LoVo (cell line): ENCODE measurements around the gene ZNF782.
A peak's percentile ranks its signal among the peaks of the same experiment; 100 is the strongest.
"Not testable (repeated sequence)": the region's sequence is repeated elsewhere in the genome, so short reads cannot be mapped to it uniquely, and the experiment has no call there.

Experiments
- DNase-seq: peaks from one replicate; pipeline ENCODE4 v3.0.0-alpha.2; 2016; ENCODE audit warnings: low spot score

Gene ZNF782

DNA sequence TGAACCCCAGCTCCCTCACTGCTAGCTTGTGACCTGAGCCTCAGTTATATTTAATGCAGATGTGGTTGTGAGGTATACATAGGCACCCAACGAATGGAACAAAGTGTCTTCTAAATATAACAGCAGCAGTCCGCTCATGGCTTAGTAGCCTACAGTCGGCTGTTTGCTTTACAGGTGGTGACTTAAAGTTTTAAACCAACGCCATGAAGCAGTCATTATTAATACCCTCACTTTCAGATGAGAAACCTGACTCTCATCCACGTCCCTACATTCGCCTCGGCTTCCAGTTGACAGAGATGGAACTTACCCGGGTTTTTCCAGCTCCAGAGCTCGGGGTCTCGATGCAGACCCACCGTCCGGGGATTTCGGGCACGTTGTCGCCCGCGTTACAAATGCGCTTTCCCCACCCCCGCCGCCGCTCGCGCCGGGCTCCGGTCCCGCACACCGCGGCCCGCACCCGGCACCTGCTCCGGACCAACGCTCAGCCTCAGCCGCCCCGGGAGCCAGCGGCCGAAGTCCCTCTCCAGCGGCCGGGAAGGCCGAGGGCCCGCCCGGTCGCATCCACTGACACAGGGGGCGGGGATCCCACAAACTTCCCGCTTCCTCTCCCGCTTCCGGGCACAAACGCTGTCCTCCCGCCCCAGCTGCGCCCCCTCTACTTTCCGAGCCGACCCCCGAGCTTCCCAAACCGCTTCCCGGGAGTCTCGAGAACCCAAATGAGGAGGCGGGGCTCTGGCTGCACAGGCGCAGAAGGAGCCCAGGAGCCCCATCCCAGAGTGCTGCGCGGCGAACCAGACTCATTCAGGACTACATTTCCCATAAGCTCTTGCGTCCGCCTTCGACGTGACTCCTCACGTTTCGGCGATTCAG lies at the start of gene ZNF782:
Gene ZNF782 (minus strand): TSS at position 734 of the 870 bp plus-strand sequence. CDS start 2,553 bp downstream, outside the sequence.
- DNase-seq: peak; percentile 95

DNA sequence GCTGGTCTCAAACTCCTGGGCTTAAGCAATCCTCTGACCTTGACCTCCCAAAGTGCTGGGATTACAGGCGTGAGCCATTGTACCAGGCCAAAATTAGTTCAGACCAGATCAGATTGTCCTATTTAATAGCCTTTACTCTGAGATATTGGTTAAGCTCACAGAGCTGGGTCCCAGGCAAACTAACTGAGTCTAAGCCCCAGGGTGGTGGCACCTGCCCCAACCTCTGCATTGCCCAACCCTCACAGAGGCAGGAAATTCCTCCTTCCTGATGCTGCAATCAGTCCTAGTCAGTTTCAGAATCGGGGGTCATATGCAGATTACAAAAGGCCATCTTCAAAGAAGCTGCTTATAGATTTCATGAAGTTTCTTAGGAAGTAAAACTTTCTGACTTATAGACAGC lies 45.7 kb upstream of the ZNF782 start:
- DNase-seq: not testable (repeated sequence)

DNA sequence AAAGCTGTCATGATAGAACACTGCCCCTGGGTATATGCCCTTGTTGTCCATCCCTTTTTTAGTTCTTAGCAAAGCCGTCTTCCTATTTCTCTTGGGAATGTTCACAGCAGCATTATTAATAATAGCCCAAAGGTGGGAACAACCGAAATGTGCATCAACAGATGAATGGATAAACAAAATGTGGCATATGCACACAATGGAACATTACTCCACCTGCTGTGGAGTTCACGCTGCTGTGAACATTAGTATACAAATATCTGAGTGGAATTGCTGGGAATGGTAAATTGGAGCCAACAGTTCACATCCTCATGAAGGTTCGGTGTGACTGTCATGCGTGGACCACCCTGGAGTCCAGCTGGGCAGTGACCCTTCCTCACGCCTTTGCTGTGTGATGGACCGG lies 37.8 kb upstream of the ZNF782 start:
- DNase-seq: no peak

DNA sequence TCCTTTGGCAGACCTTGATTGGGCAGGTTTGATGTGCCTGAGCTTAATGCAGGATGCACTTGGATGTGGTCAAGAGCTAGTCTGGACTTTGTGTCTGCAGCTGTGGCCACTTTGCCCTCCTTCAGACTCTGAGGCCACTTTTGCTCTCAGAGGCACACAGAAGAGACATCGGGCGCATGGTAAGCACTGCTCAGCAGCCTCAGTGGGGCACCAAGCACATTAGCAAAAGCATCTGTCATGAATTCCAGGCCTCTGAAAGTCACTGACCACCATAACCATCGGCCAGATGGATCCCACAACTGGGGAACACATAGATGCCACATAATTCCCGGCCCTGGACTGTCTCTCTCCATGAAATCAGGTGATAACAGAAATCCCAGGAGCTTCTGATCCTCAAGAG lies 34.3 kb upstream of the ZNF782 start:
- no peak for DNase-seq

DNA sequence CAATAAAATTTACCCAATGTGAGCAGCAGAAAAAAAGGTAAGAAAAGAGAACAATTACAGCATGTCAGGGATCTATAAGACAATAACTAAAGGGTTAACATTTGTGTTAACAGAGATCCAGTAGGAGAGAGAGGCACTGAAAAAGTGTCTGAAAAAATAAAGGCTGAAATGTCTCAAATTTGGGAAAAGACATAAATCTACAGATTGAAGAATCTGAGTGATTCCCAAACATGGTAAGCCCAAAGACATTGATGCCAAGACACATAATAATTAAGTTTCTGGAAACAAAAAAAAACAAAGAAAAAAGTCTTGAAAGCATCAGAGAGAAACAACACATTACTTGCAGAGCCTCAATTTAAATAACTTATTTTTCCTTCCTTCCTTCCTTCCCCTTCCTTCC lies 31.1 kb upstream of the ZNF782 start:
- no peak for DNase-seq

DNA sequence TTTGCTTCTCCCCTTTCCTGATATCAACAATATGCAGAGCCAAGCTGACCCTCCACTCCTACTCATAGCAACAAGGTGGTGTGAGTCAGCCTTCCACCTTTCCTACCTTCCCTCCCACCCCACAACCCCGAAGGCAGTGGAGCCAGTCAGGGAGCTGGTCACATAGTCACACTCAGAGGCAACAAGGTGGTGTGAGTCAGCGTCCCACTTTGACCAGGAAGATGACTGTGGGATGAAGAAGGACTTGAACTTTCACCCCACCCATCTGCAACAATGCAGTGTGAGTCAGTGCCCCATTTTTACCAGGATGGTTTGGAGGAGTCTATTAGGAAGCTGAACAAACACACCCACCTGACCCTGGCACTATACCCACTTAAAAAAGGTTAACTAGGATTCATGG lies 30.1 kb upstream of the ZNF782 start:
- DNase-seq: peak; percentile 86

DNA sequence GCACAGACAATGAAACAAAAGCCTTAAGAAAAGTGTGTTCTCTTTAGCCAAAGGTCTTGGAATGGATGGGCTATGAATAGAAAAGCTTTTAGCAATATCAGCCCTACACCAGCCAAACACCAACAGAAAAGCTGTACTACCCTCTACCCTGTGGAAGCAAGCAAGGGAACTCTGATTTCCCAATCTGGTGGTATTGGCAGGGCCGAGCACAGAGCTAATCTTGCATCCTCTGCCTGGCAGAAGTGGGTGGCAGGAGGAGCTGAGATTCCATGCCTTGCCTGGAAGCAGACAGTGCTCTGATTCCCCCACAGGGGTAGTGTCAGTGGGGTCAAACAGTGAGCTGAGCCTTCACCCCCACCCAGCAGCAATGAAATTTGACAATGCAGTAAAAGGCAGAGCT lies 29.6 kb upstream of the ZNF782 start:
- no peak for DNase-seq

DNA sequence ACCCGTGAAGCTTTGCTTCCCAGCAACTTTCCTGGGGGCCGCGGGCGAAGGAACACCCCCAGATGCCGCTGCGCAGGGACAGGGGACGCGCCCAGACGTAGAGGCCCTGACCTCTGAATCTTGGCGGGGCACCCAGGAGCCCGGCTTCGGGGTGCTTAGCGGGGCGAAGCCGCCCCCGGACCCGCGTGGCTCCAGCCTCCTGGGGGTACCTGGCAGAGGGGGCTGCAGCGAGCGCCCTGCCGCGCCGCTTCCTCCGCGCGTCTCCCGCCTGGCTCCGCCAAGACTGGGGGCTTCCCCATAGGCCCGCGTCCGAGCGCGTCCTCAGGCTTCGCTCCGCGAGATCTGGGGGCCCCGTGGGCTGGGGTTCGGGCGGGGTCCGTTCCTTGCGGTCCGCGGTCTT lies 23.0 kb upstream of the ZNF782 start:
- no peak for DNase-seq

DNA sequence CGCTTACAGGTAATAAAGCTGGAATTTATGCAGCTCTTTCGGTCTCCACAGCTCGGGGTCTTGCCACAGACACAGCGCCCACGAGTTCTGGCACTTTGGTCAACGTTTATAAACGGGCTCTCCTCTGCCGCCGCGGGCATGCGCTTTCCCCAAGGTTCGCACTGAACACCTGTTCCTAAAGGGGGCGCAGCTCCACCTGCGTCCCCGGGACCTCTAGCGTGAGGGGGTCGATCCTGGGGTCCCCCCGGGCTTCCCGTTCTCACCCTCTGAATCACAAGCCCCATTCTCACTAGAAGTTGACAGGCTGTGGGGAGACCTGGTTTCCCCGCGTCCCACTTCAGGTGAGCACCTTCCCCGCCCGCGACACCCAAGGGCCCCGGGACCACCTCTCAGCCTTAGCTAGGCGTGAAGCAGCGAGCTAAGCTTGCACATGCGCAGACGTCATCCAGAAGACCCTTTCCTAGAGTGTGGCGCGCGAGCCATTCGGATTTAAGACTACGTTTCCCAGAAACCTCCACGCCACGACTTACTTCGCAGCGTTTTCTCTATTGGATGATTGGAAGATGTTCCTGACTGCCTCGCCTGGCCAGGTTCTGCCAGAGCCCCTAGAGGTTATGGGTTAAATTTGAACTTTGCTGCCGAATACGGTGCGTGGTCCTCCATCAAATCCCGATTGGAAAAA lies 21.3 kb upstream of the ZNF782 start:
- peak; percentile 94 for DNase-seq

DNA sequence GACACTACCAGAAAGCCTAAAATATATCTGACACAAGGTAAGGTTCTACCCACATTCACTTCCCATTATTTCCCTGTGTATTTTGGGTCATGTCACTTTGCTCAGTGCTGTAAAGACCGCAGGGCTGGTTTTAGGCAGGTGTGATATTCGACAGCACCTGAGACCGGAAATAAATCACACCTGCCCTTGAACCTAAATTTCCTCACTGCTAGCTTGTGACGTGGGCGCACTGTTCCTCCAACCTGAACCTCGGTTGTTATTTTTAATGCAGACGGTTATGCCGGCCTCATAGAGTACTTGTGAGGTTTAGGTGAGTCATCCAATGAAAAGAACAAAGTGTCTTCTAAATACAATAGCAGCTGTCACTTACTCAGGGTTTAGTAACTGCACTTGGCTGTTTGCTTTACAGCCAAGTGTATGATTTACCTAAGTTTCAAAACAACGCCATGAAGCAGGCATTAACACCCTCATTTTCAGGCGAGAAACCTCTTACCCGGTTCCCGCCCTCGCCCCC lies 20.7 kb upstream of the ZNF782 start:
- DNase-seq: peak; percentile 70

DNA sequence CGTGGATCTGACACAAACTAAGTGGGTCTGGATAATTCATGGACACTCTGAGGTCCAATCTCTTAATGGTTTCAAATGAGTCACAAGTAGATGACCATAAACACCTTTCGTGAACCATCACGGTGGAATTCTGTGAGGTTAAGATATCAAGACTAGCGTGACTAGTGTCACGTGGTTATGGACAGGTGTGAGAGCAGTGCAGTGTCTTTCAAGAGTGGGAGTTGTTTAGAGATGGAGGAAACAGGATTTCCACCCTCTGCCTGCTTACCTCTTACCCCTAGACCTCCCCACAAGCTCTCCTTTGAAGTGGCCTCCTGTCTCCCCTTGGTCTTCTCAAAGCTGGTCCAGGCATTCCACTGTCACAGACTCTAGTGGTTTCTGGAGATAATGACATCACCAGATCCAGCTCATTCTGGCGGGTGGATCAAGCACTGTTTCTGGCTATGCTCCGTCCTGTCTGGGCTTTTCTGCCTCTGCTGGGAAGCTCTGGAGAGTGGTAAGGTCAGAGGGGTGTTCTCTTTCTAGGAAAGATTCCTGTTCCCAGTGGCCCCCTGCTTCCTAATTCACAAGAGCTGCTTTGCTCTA lies 20.0 kb upstream of the ZNF782 start:
- no peak for DNase-seq

DNA sequence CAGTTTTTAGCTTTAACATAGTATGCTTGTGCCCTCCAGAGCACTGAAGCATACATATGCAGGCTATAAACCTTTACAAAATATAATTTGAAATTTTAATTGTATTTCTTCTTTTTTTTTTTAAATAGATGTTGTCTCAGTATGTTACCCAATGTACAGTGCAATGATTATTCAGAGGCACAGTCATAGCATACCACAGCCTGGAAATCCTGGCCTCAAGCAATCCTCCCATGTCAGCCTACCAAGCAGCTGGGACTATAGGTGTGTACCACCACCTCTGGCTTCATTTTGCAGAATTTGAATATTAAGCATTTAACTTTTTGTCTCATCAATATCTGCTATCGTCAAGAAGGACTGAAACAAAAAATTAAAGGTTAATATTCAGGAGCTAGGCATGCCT lies 16.9 kb upstream of the ZNF782 start:
- no peak for DNase-seq

DNA sequence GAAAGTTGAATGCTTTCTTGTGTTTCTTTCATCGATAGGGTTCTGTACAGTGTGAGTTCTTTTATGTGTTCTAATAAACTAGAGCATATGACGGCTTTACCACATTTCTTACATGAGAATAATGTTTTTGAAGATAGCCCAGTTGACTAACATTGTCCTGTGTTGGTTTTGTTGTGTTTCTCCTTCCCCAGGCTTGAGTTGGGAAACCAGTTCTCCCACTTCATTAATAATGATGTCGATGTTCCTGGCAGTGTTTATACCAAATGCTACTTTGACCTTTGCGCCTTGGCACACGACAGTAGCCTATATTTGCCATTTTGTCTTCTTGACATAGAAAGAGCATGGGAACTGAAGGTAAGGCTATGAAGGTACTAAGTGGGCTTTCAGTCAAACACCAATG lies 14.4 kb upstream of the ZNF782 start:
- peak; percentile 47 for DNase-seq

DNA sequence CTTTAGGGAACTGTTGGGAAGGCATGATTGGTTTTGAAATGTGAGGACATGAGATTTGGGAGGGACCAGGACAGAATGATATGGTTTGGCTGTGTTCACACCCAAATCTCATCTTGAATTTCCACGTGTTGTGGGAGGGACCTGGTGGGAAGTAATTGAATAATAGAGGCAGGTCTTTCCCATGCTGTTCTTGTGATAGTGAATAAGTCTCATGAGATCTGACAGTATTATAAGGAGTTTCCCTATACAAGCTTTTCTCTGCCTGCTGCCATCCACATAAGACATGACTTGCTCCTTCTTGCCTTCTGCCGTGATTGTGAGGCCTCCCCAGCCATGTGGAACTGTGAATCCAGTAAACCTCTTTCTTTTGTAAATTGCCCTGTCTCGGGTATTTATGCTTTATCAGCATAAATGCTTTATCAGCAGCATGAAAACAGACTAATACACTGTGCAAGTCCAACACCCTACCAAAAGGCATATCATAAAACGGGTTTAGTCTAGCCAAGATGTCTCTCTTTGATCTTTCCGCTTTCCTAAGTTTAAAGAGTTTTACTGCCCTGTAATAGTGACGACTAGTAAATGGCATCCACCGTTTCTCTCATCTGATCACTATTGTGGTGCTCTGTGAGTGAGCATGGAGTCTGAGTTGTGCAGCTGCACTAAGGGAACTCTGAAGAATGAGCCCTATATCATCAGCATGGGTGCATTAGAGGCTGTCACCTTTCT lies 12.9 kb upstream of the ZNF782 start:
- peak; percentile 18 for DNase-seq

DNA sequence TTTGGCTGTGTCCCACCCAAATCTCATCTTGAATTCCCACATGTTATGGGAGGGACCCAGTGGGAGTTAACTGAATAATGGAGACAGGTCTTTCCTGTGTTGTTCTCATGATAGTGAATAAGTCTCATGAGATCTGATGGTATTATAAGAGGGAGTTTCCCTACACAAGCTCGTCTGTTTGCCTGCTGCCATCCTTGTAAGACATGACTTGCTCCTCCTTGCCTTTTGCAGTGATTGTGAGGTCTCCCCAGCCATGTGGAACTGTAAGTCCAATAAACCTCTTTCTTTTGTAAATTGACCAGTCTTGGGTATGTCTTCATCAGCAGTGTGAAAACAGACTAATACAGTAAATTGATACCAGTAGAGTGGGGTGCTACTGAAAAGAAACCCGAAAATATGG lies 10.9 kb upstream of the ZNF782 start:
- not testable (repeated sequence) for DNase-seq

DNA sequence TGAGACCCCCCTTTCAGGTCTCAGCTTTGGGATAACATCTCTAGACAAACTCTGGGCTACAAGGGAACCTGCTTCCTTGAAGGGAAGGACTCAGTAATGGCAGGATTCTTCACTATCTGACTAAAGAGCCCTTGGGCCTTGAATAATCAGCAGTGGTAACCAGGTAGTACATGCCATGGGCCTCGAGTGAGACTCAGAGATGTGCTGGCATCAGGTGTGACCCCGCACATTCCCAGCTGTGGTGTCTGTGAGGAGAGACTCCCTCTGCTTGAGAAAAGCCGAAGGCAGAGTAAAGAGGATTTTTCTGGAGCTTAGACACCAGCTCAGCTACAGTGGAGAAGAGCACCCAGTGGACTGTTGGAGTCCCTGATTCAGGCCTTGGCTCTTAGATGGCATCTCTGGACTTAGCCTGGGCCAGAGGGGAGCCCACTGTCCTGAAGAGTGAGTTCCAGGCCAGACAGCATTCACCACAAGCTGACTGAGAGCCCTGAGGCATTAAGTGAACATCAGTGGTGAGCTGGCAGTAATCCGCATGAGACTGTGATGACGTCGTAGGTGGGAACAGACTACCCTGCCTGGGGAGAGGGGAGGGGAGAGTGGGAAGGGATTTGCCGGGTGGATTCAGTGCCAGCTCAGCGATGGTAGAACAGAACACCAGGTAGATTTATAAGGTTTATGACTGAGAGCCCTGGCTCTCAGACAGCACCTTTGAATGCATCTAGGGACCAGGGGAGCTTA lies 5.3 kb upstream of the ZNF782 start:
- no peak for DNase-seq

DNA sequence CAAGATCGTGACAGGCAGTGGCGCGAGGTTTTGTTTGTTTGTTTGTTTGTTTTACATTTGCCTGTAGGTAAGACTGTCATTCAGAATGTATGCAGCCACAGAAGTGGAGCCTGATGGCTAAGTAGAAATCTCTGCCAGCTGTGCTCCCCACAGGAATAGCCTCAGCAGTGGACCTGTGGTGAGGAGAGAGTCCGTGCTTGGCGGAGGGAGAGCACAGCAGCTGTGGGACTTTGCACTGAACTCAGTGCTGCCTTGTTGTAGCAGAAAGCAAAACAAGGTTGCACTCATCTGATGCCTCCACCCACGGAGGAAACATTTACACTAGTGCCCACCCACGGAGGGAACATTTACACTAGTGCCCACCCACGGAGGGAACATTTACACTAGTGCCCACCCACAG lies 4.4 kb upstream of the ZNF782 start:
- no peak for DNase-seq

DNA sequence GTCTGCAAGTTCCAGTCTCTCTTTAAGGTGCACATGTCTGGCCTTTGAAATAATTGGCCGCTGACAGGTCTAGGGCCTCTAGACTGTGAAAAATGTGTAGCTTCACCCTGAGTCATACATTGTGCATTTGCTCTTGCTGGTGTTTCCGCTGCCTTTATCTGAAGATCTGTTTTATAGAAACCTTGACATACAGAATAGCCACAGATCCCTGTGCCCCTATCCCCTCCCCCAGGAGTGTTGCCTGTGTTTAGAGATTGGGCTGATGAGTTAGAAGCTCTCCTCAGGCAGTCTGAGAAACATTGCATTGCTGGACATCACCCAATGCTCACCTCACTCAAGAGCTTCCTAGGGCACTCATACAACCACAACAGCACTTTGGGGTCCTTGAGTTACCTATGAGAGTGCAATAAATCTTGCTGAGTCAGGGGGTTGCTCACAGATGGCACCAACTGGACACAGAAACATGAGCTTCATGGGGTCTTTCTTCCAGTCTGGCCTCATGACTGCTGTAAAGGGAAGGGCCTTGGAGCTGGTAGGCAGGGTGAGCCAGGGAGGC lies 3.8 kb upstream of the ZNF782 start:
- DNase-seq: no peak

DNA sequence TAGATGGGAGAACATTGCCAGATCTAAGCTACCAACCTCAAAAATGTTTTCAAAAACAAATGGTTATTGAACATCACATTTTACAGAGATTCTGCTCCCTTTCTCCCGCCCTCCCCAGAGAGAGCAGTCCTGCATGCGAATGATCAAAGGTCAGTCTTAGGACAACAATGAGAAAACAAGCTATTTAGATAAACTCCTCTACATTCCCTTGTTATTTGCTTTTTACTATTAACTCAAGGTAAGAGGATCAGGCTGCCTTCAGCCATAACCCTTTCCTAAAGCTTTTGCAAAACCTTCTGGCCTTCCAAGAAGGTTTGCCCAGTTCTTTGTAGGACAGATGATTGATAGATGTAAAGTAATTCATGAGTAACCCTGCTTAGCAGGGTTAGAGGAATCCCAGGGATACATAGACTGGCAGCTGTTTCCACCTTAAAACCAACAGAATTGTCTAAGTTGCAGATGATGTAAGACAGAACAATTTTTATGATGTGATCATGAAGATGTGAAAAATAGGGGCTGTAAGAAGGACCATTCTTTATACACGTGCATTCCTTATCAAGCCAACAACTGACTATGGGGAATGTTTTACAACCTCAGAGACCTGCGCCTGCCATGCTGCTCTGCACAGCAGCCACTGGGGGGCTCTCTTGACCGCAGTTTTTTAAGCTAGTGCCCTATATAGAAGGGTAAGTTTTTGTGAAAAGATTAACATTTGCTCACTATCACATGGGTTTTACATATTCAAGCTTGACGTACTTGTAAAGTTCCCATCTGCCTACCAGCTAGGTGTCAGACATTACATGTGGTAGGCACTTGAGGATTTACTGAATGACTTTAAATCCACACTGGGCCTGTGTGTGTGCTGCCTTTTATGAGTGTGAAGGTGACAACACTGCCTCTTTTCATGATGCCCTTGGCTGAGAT lies 2.3 kb upstream of the ZNF782 start:
- DNase-seq: peak; percentile 73

DNA sequence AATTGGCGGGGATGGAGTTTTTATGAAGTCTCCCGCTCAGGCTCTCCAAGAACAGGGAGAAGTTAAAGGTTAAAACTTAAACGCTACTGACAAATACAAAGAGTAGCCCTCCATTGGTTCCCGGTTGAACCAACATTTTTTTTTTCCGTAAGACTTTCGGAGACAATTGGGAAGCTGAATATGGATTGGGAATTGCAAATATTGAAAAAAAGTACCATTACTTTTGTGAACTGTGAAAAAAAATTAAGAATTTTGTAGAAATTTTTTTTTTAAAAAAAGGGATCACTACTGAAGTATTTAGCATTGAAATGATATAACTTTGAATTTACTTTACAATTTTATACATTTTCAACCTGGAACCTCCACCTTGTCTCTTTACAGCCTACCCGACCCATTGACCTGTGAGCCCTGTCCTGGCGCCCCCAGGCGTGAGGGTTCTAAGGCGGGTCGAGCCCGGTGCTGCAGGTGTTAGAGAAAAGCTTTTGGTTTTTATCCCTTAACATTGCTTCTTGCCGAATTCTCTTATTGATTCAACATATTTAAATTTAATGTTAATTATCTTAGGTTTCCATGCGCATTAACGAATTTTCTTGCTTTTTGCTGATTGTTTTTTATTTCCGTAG lies 448 bp upstream of the ZNF782 start:
- no peak for DNase-seq
